HFFc6 (cell line): Measurements from ENCODE around the gene MLC1. TPM values are rescaled to one million over a fixed set of nuclear protein-coding genes. Genes with fewer than 3 reads are reported as not detected.

Source experiments
- DNase-seq: peaks from one replicate; pipeline ENCODE4 v3.0.0-alpha.2; 2018
- H3K27ac Mint-ChIP-seq: 2 replicates; pipeline ENCODE4 v1.8.0; 2020; ENCODE audit warnings: mild to moderate bottlenecking, mixed read lengths
- H3K27me3 Mint-ChIP-seq: 2 replicates; pipeline ENCODE4 v1.8.0; 2021; ENCODE audit warnings: mild to moderate bottlenecking, moderate library complexity, mixed read lengths; ENCODE audit not compliant: insufficient read depth
- H3K36me3 Mint-ChIP-seq: 2 replicates; pipeline ENCODE4 v1.8.0; 2021; ENCODE audit warnings: low read depth, mixed read lengths
- H3K4me1 Mint-ChIP-seq: 2 replicates; pipeline ENCODE4 v1.8.0; 2020; ENCODE audit warnings: low read depth, mixed read lengths
- H3K4me3 Mint-ChIP-seq: 2 replicates; pipeline ENCODE4 v1.8.0; 2020; ENCODE audit warnings: mild to moderate bottlenecking, moderate library complexity, mixed read lengths
- H3K9me3 Mint-ChIP-seq: 2 replicates; pipeline ENCODE4 v1.8.0; 2020; ENCODE audit warnings: mild to moderate bottlenecking, mixed read lengths
- total RNA-seq, 6 experiments: library from RNA; stranded (reverse); fragmentation: NEBNext Ultra II Directional; extraction: Animal tissue kit (Norgen Biotek cat#: 25700); gene quantifications; 2 replicates in 1 of 6; 3 replicates in 5 of 6; pipeline ENCODE4 v1.2.3, GENCODE V29; 2021
- TF ChIP-seq, protein P1 (sequence below): fragments of 200-600 bp; sonication (generic); IDR thresholded peaks from 2 replicates; pipeline ENCODE4 v1.5.0; 2021; ENCODE audit warnings: antibody characterized with exemption, mild to moderate bottlenecking

The MLC1 gene
- total RNA-seq, 6 experiments from 2014 or later = not detected

DNA sequence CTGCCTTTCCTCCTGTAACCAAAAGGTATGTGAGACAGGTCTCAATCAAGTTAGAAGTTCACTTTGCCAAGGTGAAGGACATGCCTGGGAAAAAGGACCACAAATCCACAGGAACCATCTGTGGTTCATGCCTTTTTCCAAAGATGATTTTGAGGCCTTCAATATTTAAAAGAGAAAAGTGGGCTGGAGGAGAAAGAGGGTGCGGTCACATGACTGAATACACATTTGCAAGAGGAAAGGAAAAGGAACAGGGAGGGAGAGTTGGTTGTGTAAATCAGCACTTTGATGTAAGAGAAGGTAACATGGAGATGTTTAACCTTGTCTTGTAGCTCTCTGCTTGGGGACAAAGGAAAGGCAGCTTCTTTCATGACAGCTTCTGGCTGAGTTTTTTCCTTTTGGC lies 25.8 kb upstream of the MLC1 start:
- H3K9me3 Mint-ChIP-seq = no peaks in the 10 kb centered on the region
- H3K27ac Mint-ChIP-seq = no peak overlapping the region
- DNase-seq = no peak
- peaks cover 2% of the 10 kb centered on the region for H3K27me3 Mint-ChIP-seq
- H3K4me3 Mint-ChIP-seq = no peak overlapping the region
- no peaks in the 10 kb centered on the region for H3K36me3 Mint-ChIP-seq
- peaks cover 43% of the 10 kb centered on the region for H3K4me1 Mint-ChIP-seq
- TF ChIP-seq, protein P1, sequence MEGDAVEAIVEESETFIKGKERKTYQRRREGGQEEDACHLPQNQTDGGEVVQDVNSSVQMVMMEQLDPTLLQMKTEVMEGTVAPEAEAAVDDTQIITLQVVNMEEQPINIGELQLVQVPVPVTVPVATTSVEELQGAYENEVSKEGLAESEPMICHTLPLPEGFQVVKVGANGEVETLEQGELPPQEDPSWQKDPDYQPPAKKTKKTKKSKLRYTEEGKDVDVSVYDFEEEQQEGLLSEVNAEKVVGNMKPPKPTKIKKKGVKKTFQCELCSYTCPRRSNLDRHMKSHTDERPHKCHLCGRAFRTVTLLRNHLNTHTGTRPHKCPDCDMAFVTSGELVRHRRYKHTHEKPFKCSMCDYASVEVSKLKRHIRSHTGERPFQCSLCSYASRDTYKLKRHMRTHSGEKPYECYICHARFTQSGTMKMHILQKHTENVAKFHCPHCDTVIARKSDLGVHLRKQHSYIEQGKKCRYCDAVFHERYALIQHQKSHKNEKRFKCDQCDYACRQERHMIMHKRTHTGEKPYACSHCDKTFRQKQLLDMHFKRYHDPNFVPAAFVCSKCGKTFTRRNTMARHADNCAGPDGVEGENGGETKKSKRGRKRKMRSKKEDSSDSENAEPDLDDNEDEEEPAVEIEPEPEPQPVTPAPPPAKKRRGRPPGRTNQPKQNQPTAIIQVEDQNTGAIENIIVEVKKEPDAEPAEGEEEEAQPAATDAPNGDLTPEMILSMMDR = no peak

DNA sequence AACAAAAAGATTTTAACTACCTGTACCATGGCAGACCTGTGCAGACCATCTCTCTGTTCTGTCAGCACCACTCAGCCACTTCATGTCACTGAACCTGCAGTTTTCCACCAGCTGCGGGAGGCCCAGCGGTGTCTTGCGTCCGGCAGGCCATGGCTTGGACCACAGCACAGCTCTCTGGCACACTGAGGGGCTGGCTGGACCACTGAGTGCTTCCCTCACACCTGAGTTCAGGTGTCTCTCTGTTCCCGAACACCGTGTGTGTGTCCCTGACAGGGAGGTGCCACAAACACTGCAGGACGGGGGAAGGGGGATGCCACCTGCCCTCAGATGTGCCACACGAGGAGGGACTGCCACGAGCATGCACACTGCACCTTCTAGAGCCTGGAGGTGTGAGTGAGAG lies 22.3 kb upstream of the MLC1 start:
- no peaks in the 10 kb centered on the region for H3K9me3 Mint-ChIP-seq
- no peaks in the 10 kb centered on the region; the same call in none of the 2 replicates for H3K27me3 Mint-ChIP-seq
- no peaks in the 10 kb centered on the region for H3K36me3 Mint-ChIP-seq
- peaks cover 16% of the 10 kb centered on the region for H3K4me1 Mint-ChIP-seq
- TF ChIP-seq, protein P1 = no peak
- H3K4me3 Mint-ChIP-seq = no peak overlapping the region
- no peak for DNase-seq
- no peak overlapping the region for H3K27ac Mint-ChIP-seq

DNA sequence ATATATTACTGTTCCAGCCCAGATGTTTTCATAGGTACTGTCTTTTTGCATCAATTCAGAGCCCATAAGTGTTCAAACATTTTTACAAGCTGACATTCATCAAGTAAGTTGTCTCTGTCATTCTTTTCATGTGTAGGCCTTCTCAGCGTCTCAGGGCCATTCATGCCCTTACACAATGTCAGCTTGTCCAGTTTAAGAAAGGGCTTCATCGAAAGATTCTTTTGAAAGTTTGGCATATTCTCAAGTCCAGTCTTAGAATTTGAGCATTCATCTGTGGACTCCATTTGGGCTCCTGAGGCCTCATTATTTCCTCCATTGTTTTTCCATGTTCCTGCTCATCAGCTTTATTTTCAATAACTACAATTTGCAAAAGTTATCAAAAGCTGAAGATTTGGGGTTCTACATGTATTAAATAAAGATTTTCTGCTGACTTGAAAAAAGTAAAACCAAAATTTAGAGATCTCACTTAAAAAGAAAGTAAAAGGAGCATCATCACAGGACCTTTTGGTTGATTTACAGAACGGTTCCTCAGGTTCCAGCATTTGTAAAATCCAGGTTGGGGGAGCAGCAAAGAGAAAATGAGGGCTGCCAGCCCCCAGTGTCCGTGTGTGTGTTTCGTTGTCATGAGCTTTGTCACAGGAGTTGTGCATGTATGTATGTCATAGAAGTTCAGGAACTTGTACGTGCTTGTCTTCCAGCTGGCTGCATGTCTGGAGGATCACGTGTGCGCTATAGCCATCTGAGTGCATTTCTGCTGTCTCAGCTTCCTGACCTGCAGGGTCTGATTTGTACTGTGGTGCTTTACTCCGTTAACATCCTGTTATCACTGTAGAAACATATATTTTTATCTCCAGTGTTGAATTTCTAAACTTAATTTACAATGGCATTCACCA lies 20.2 kb upstream of the MLC1 start:
- no peak overlapping the region; the same call in 1 of the 2 replicates for H3K4me3 Mint-ChIP-seq
- no peaks in the 10 kb centered on the region for H3K9me3 Mint-ChIP-seq
- DNase-seq = peak; percentile 15
- H3K27ac Mint-ChIP-seq = no peak overlapping the region
- H3K4me1 Mint-ChIP-seq = peaks cover 7% of the 10 kb centered on the region; the same call in 1 of the 2 replicates
- H3K27me3 Mint-ChIP-seq = peaks cover 2% of the 10 kb centered on the region
- H3K36me3 Mint-ChIP-seq = no peaks in the 10 kb centered on the region
- TF ChIP-seq, protein P1 = no peak

DNA sequence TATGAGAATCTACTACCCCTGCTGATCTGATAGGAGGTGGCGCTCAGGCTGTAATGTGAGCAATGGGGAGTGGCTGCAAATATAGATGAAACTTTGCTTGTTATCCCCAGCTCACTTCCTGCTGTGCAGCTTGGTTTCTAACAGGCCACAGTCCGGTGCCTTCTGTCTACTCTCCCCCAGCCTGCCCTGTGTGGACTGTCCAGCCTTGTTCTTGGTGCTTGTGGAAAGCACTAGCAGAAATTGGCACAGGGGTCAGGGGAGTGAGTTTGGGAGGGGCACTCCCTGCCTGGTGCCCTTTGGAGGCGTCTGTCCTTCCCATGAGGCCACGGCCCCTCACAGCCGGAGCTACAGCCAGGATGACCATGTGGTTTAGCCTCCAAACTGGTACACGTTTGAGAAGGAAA lies 18.9 kb upstream of the MLC1 start:
- TF ChIP-seq, protein P1 = no peak
- H3K27ac Mint-ChIP-seq = no peak overlapping the region
- DNase-seq = no peak
- no peaks in the 10 kb centered on the region for H3K36me3 Mint-ChIP-seq
- no peaks in the 10 kb centered on the region for H3K9me3 Mint-ChIP-seq
- H3K27me3 Mint-ChIP-seq = peaks cover 9% of the 10 kb centered on the region
- H3K4me1 Mint-ChIP-seq = peaks cover 7% of the 10 kb centered on the region; the same call in 1 of the 2 replicates
- no peak overlapping the region for H3K4me3 Mint-ChIP-seq

DNA sequence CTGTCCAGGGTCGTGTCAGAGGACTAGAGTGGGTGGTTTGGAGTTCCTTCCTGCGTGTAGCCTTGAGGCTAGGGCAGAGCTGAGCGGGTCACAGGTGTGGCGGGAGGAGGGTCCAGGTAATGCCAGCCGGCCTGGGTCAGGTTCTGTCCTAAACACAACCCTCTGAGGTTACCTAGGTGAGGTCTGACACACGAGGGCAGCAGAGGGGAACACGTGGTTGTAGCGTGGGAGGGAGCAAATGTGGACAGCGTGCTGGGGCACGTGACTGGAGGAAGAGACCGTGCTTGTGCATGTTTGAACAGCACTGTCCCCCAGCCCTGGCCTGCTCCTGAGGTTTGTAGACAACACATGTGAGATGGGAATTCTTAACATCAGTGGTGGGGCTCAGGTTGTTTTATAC lies 17.7 kb upstream of the MLC1 start:
- Mint-ChIP-seq H3K36me3 (no peaks in the 10 kb centered on the region), H3K27ac (no peak overlapping the region), H3K4me3 (no peak overlapping the region), H3K27me3 (peaks cover 12% of the 10 kb centered on the region), H3K9me3 (no peaks in the 10 kb centered on the region), H3K4me1 (peaks cover 7% of the 10 kb centered on the region; the same call in 1 of the 2 replicates)
- no peak for DNase-seq
- TF ChIP-seq, protein P1 = no peak
